ENCODE results near the gene CAVIN4.

Gene CAVIN4, protein sequence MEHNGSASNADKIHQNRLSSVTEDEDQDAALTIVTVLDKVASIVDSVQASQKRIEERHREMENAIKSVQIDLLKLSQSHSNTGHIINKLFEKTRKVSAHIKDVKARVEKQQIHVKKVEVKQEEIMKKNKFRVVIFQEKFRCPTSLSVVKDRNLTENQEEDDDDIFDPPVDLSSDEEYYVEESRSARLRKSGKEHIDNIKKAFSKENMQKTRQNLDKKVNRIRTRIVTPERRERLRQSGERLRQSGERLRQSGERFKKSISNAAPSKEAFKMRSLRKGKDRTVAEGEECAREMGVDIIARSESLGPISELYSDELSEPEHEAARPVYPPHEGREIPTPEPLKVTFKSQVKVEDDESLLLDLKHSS

DNA sequence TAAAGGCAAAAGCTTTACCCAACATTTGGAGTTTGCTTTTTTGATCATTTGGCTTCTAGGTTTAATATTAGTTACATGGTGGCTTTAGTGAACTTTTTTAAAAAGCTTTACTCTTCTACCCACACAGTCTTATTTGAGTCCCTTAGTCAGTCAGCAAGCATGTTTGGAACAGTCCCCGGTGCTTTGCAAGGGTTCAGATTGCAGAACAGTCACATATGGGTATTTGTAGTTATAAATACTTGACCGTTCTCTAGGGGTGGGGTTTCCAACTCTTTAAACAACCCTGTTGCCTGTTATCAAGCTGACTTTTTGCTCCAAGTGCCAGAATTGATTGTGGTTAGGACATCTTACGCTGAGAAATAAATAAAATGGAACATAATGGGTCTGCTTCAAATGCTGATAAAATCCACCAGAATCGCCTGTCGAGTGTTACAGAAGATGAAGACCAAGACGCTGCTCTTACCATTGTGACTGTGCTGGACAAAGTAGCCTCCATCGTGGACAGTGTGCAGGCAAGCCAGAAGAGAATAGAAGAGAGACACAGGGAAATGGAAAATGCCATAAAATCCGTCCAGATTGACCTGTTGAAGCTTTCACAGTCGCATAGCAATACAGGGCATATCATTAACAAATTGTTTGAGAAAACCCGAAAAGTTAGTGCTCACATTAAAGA lies at the start of gene CAVIN4:
TSS of gene CAVIN4 (plus strand) at position 304 of the 673 bp plus-strand sequence. CDS start at position 369, 65 bp downstream.
- DNase-seq = no peak

DNA sequence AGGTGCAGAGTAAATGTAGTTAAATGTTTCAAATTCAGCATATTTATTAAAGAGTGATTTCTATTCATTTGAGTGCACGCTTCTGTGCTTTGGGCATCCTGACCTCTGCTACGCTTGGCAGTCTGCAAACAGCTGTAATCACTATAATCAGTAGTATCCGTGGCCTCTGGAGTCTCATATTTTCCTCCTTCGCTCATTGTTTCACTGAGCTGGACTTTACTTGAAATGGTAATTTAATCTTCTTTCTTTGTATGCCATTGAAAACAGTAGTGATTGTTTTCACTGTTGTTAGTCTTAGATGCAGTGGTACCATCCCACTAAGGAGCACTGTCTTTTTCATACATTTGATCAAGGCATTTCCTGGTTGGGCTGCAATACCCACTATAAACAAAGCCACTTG lies 43.5 kb upstream of the CAVIN4 start:
- no peak for DNase-seq

DNA sequence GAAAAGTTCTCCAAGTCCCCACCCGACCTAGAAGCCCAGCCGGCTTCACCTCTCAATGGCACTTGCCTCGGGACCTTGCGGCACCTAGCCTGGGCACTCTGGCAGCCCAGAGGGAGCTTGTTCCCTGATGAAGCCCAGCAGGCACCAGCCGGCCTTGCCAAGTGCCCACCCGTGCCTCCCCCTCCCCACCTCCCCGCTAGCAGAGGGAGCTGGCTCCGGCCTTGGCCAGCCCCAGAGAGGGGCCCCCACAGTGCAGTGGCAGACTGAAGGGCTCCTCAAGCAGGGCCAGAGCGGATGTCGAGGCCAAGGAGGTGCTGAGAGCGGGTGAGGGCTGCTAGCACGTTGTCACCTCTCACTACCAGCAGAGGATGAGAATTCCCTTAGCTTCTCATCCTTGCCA lies 37.6 kb upstream of the CAVIN4 start:
- no peak for DNase-seq

DNA sequence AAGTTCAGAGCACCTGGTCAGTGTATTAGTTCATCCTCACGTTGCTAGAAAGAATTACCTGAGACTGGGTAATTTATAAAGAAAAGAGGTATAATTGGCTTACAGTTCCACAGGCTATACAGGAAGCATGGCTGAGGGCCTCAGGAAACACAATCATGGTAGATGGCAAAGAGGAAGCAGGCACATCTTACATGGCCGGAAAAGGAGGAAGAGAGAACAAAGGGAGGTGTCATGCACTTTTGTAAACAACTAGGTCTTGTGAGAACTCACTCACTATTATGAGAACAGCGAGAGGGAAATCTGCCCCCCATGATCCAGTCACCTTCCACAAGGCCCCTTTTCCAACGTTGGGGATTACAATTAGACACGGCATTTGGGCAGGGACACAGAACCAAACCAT lies 28.8 kb upstream of the CAVIN4 start:
- DNase-seq = no peak

DNA sequence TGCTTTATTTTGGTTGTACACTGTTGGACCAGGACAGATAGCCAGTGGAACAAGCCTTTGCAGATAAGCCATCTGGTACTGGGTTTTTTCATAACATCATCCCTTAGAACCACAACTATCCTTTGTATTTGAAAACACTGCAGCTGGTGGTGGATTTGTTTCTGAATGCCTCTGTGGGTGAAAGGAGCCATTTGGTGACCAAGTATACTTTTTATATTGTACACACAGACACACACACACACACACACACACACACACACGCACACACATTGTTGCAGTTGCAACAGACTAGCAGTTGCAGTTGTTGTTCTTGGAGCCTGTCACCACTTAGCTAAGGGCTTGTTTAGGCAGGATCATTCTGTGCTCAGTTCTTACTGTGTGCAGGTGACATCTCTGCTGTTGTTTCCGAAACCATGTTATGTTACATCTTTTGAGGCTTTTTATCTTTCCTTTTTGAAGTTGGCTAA lies 22.9 kb upstream of the CAVIN4 start:
- no peak for DNase-seq

DNA sequence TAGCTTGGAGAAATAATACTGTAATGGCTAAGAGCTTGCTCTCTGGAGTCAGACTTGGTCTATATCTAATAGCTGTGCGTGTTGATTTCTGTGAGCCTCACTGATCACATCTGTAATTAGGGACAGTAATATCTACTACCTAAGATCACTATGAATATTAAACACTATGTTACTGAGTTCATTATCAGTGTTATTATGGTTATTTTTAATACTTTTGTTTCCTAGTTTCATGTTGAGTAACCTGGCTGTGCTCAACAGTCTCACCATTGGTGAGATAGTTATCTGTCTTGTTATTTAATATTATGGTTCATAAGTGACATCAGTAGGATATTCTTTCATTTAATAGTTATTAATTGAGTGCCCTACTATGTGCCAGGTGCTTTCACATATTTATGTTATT lies 22.4 kb upstream of the CAVIN4 start:
- no peak for DNase-seq

DNA sequence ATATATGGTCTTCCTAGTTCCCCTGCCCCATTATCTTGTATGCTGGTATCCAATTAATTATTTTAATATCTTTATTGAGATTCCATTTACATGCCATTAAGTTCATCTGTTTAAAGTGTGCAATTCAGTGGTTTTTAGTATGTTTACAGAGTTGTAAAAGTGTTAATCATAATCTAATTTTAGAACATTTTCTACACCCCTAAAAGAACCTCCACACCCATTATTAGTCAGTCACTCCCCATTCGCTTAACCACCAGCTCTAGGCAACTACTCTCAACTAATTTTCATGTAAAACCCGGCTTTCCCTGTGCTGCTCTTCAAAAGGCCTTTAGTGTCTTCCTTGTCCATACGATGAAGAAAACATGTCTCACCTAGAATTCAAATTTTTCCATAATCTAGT lies 20.8 kb upstream of the CAVIN4 start:
- no peak for DNase-seq

DNA sequence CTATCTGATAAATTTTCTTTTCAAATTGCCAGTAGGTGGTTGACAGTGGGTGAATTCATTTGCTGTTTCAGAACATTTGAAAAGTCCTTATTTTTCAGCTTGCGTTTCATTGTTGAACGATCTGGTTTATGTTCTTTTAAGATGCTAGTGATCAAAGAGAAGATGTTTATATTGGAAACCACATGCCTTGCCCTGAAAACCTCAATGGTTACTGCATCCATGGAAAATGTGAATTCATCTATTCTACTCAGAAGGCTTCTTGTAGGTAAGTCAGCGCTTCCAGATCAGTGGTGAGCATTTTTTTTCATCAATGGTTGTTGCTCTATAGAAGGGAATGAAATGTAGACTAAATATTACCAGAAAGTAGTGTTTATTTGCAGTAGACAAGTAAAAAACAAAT lies 16.6 kb upstream of the CAVIN4 start:
- DNase-seq = no peak

DNA sequence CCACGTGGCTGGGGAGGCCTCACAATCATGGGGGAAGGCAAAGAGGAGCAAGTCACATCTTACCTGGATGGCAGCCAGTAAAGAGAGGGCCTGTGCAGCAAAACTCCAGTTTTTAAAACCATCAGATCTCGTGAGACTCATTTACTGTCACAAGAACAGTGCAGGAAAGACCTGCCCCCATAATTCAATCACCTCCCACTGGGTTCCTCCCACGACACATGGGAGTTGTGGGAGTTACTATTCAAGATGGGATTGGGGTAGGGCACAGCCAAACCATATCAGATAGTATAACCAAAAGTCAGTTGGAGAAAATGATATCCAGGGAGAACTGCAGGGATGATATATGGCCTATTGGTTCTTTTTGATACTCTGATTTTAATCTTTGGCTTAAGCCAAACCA lies 10.0 kb upstream of the CAVIN4 start:
- no peak for DNase-seq

DNA sequence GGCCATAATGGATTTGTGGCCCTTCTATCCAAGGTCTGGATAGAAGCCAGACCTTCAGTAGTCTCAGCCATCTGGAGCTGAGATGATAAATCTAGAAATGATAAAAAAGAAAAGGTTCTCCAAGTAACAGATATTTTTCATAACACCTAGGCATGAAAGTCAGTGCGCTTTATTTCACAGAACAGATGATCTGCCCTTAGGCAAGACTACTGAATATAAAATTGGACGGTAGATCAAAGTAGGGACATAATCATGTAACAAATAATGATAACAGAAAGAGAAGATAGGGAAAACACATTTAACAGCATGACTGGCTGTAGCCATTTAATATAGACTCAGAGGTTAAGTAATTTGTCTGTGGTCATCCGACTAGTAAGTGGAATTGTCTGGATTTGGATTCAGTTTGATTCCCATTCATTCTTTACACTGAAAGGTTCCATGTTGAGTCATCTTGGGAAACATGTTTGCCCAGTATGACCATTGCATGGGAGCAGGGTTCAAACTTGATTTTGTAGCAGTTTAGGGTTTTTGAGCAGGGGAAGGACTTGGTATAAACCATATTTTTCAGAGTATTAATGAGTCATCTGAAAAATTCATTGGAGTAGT lies 4.1 kb upstream of the CAVIN4 start:
- DNase-seq = no peak

DNA sequence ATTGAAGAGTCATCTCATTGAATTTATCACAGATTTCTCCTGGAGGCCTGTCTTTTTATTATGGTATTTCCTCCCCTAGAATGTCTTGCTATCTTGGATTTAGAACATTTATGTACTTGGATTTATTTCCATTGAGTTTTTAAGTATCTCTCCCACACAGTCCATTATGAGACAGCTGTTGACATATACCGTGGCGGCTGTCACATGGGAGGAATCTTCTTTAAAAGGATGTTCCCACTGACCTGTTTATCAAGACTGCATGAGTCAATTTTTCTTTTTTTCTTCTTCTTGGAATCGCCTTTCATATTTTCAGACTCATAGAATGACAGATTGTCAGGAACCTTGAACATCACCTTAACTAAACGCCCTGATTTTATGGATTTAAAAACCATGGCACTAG lies 2.9 kb upstream of the CAVIN4 start:
- no peak for DNase-seq

DNA sequence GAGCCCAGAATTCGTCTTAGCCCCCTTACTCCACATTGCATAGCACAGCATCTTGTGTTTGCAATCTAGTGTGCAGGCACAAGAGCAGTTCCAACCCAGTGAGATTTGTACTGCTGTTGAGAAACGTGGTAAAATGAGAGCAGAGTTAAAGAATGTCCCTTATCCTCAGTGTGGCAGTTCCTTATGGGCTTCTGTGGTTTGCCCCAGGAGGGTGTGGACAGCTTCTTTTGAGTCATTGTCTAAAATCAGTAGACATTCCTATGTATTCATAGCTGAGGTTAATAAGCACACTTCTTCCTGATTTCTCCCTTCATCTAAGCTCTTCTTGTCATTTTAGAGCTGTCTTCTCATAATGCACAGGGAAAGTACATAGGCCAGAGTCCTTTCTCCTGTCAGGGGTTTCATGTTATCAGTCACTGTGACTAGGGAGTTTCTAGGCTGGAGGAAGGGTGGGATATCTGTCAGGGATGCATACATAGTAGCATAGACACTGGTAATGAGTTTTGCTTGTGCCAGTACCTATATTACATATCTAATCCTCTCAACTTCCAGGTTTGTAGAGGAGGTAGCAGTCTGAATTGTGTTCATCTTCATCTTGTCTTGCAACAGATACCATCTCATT lies 2.0 kb upstream of the CAVIN4 start:
- no peak for DNase-seq

DNA sequence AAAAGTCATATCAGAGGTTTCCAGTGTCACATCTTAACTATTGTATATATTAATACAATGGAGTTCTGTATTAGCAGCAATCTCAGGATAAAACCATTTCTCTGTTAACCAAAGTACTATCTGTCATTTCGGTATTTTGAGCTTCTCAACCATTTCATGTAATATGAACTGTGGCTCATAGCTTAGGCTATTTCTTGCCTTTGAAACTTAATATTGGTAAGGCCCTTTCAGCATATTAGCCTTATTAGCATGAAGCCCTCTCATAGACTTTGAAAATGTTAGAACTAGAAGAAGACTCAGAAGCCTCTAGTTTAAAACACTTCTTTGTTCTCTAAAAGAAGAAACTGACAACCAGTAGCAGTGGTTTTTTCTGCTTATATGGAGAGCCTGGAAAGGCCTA lies 731 bp downstream of the CAVIN4 start:
- DNase-seq = no peak

DNA sequence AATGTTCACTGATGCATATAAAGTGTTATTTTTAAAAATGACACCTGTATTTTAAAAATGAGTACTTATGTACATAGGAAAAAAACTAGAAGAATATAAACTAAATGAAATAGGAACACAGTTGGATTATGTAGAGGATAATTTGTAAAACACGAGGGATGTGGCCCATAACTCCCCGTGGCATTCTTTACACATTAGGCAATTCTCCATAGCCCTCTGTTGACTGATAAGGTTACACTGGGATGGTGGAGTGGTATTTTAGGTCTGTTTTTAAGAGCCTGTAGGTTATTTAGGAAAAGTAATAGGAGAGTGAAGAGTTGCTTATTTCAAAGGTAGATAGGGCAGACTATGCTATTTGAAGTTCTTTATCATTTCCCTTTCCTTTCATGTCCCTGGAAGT lies 1.8 kb downstream of the CAVIN4 start:
- no peak for DNase-seq

DNA sequence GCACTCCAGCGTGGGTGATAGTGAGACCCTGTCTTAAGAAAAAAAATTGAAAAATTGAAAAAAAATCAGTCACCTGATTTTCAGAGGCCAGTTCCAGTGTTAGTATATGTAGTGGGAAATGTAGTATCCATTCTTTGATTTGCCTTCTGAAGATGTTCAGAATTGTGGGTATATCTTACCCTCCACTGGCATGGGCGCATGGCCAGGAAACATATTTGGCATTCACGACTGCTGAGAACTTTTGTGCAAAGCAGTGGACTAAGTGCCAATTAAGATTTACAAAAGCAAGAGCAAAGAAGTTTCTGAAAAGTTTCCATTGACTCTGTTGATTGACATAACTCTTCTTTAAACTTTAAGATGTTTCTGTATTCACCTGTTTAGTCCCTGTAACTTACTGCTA lies 2.4 kb downstream of the CAVIN4 start:
- no peak for DNase-seq

DNA sequence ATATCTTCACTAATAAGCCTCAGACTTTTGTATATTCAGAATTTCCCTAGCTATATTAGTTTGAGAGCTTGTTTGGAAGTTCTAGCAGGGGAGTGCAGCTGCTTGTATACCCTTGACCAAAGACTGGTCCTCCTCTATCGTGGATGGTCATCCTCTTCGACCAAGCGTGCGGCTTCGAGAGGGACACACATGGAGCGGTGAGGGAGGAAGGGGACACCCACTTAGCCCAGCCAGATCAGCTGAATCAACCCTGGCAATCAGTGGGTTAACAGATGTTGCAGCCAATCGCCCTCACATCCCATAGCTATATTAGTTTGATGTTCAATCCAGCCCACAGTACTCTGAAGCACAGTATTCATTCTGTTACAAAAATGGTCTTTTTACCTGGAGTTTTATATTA lies 3.2 kb downstream of the CAVIN4 start:
- DNase-seq = no peak

DNA sequence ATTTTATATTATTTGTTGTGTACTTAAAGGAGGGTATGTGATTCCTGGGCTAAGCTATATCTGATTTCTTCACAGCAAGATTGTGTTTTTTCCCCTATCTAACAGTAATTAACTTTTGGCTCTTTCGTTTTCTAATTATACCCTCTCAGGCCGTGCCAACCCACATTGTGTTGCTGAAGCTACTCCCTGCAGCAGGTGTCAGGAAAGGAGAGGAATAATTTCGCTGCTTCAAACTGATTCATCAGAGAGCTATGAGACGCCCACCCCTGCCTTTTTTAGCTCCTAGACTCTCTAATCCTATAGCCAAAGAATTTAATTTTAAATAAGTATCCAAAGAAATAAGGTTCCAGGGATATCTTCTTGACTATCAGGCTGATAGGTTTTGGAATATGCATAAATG lies 3.8 kb downstream of the CAVIN4 start:
- DNase-seq = no peak

DNA sequence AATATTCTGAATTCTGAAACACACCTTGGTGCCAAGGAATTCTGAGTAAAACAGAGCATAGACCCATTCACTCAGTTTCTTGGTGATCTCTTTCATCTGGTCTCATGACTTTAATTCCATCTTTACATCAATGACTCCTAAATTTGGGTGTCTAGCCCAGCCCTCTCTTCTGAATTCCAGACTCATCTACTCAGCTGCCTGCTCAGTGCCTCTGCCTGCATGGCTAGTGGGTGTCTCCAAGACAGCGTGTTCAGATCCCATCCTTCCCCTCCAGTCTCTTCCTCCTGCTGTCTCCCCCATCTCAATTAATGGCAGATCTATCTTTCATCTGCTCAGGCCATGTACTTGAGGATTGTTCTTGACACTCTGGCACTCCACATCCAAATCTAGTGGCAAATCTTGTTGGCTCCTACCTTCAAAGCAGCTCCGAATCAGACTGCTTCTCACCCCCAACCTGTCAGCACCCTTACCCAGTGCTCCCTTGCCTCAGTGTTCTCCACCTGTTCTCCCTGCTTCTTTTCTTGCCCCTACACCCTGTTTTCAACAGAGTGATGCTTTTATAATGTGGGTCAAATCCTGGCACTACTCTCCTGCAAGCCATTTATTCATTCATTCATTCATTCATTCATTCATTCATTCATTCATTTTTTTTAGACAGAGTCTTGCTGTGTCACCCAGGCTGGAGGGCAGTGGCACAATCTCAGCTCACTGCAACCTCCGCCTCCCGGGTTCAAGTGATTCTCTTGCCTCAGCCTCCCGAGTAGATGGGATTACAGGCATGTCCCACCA lies 5.3 kb downstream of the CAVIN4 start:
- no peak for DNase-seq

DNA sequence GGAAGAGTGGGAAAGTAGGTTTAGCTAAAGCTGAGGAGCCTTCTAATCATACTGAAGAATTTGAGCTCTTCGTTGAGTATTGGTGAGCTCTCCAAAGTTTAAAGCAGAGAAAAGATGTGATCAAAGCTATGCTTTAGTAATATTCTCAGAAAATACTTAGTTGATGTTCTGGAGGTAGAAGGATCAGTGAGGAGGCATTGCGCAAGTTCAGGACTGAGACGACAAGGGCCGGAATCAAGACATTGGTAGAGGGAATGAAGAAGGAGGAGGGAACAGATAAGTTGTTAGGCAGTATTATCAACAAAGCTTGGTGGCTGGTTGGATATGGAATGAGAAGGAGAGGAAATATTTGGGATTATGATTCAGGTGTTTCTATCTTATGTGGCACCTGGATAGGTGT lies 7.1 kb downstream of the CAVIN4 start:
- DNase-seq = no peak

DNA sequence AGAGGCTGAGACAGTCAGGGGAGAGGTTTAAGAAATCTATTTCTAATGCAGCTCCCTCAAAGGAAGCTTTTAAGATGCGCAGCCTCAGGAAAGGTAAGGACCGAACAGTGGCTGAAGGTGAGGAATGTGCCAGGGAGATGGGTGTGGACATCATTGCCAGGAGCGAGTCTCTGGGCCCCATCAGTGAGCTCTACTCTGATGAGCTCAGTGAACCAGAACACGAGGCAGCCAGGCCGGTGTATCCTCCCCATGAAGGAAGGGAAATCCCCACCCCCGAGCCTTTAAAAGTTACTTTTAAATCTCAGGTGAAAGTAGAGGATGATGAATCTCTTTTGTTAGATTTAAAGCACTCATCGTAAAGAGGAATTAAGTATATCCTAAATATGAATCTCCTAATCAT lies 8.2 kb downstream of the CAVIN4 start:
- no peak for DNase-seq

DNA sequence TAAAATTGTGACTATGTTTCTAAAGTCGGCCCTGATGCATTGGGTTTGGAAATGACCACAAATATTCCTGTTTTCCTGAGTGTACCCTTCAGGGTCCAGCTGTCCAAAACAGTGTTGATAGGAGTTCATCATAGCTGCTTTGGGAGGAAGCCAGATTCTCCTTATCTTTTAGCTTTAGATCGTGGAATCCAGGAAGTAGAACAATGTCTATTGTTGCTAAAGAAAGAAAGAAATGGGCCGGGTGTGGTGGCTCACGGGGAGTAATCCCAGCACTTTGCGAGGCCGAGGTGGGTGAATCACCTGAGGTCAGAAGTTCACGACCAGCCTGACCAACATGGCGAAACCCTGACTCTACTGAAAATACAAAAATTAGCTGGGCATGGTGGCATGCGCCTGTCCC lies 9.5 kb downstream of the CAVIN4 start:
- no peak for DNase-seq

DNA sequence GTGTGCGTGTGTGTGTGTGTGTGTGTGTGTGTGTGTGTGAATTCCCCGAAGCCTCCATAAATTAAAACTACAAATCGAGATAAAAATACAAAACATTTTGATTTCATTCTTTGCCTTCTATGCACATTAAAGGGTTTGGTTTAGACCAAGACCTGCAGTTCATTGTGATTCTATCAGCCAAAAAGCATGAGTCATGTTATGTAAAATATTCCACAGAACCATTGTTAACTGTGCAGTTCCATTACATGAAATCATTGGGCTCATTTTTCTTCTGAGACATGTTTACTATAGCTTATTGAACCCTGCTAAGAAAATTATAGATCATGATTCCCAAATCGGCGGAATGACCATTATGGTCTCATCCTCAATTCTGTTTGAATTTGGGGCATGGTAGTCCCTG lies 11.7 kb downstream of the CAVIN4 start:
- DNase-seq = no peak

DNA sequence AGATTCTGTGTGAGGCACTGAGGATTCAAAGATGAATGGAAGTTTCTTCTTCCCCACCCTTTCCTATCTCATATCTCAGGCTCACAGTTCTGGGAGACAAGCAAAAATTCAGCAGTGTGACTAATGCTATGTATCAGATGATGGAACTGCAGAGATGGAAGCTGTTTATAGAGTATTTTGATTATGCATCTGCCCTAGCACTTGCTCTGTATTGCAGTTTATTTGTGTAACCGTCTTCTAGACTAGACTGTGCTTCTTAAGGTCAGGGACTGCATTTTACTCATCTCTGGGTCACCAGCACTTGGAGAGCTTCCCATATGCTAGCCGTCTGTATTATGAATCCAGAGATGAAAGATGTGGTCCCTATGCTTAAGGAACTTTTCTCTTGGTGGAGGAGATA lies 12.6 kb downstream of the CAVIN4 start:
- DNase-seq = no peak
